ENCODE measurements around the gene L2HGDH. TPM values are rescaled to one million over a fixed set of nuclear protein-coding genes. Genes with fewer than 3 reads are reported as not detected.

The L2HGDH gene
- total RNA-seq, 4 donors from 2014 or later, result 2.0 to 16.2 (median 3.9) TPM

GRCh38 chr14:50352584-50352983 lies 40.6 kb upstream of the L2HGDH start:
- H3K27me3 ChIP-seq, result no peaks in the 10 kb centered on the region
- peaks cover 0 to 23% (median 5%) of the 10 kb centered on the region in 4 donors for H3K4me1 ChIP-seq
- no peak for DNase-seq (ENCODE audit: low spot score in 2 of 2)
- no peak overlapping the region for H3K4me3 ChIP-seq
- TF ChIP-seq POLR2A (IDR thresholded peaks at IDR 0.05) (no peak), CTCF (IDR thresholded peaks at IDR 0.05) (no peak), EP300 (IDR thresholded peaks at IDR 0.05) (no peak)
- no peaks in the 10 kb centered on the region for H3K9me3 ChIP-seq
- WGBS, 2 donors, result 54 to 55% methylated on average over 4 of the region's 4 CpGs
- H3K27ac ChIP-seq, result peak overlapping the region in 1 of 4 donors; percentile 1
- peaks cover 0 to 6% (median 0%) of the 10 kb centered on the region in 3 donors for H3K36me3 ChIP-seq

- H3K4me3 ChIP-seq, result no peak overlapping the region
- H3K36me3 ChIP-seq, result no peaks in the 10 kb centered on the region
- WGBS, 2 donors, result 43 to 61% methylated on average over 2 of the region's 2 CpGs
- H3K27me3 ChIP-seq, result no peaks in the 10 kb centered on the region
- TF ChIP-seq EP300 (IDR thresholded peaks at IDR 0.05) (no peak), CTCF (IDR thresholded peaks at IDR 0.05) (no peak), POLR2A (IDR thresholded peaks at IDR 0.05) (no peak)
- no peak overlapping the region for H3K27ac ChIP-seq
- H3K9me3 ChIP-seq, result no peaks in the 10 kb centered on the region
- H3K4me1 ChIP-seq, result peaks cover 0 to 33% (median 10%) of the 10 kb centered on the region in 4 donors
- DNase-seq (ENCODE audit: low spot score in 2 of 2), result no peak
Observed at GRCh38 chr14:50350975-50351374, 38.9 kb upstream of the L2HGDH start.

GRCh38 chr14:50348933-50349332 lies 36.9 kb upstream of the L2HGDH start:
- H3K4me3 ChIP-seq, result no peak overlapping the region
- H3K27ac ChIP-seq, result peak overlapping the region in 1 of 4 donors; percentile 8
- no peaks in the 10 kb centered on the region for H3K36me3 ChIP-seq
- no peaks in the 10 kb centered on the region for H3K9me3 ChIP-seq
- H3K4me1 ChIP-seq, result peaks cover 0 to 50% (median 15%) of the 10 kb centered on the region in 4 donors
- no peak for TF ChIP-seq POLR2A (IDR thresholded peaks at IDR 0.05)
- no peak for TF ChIP-seq EP300 (IDR thresholded peaks at IDR 0.05)
- no peak for TF ChIP-seq CTCF (IDR thresholded peaks at IDR 0.05)
- no peaks in the 10 kb centered on the region for H3K27me3 ChIP-seq
- DNase-seq (ENCODE audit: low spot score in 2 of 2), result no peak

GRCh38 chr14:50347521-50347920 lies 35.5 kb upstream of the L2HGDH start:
- no peak for TF ChIP-seq EP300 (IDR thresholded peaks at IDR 0.05)
- TF ChIP-seq POLR2A (IDR thresholded peaks at IDR 0.05), result no peak
- TF ChIP-seq CTCF (IDR thresholded peaks at IDR 0.05), result no peak
- peaks cover 0 to 58% (median 23%) of the 10 kb centered on the region in 4 donors for H3K4me1 ChIP-seq
- DNase-seq (ENCODE audit: low spot score in 2 of 2), result no peak
- H3K4me3 ChIP-seq, result no peak overlapping the region
- no peaks in the 10 kb centered on the region for H3K36me3 ChIP-seq
- no peaks in the 10 kb centered on the region for H3K27me3 ChIP-seq
- WGBS, 2 donors, result 0 to 86% methylated on average over 1 of the region's 1 CpG
- no peaks in the 10 kb centered on the region for H3K9me3 ChIP-seq
- H3K27ac ChIP-seq, result peak overlapping the region in 2 of 4 donors; percentile 41 to 43

GRCh38 chr14:50345846-50346422 lies 33.9 kb upstream of the L2HGDH start:
- TF ChIP-seq POLR2A (IDR thresholded peaks at IDR 0.05), result no peak
- TF ChIP-seq CTCF (IDR thresholded peaks at IDR 0.05), result no peak
- no peak for TF ChIP-seq EP300 (IDR thresholded peaks at IDR 0.05)
- DNase-seq (ENCODE audit: low spot score in 2 of 2), result no peak
- 33 to 37% methylated on average over 6 of the region's 6 CpGs for WGBS, 2 donors
- Histone ChIP-seq H3K4me3 (no peak overlapping the region), H3K36me3 (no peaks in the 10 kb centered on the region), H3K27ac (peak overlapping the region in 2 of 4 donors; percentile 32 to 76), H3K4me1 (peaks cover 0 to 56% (median 19%) of the 10 kb centered on the region in 4 donors), H3K27me3 (no peaks in the 10 kb centered on the region), H3K9me3 (no peaks in the 10 kb centered on the region)
